HG03354 (cell line): ENCODE measurements around the gene OGFR.

Experiments
- ATAC-seq: cut with Tn5 transposase; IDR thresholded peaks from one replicate; pipeline ENCODE4 v1.9.1; 2021; ENCODE audit warnings: mild to moderate bottlenecking; ENCODE audit not compliant: unreplicated experiment, poor library complexity, severe bottlenecking

The OGFR gene

DNA sequence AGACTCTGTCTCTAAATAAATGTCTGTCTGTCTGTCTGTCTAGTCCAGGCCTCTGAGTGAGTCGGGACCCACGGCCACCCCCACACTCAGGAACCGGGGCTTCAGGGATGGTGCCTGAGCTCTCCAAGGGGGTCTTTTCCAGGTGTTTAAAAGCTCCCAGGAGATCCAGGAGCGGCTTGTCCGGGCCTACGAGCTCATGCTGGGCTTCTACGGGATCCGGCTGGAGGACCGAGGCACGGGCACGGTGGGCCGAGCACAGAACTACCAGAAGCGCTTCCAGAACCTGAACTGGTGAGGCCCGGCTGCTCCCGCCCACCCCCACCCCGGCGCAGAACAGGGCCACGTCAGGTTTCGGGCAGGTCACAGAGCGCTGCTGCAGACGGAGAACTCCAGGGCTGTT is 6.7 kb downstream of the OGFR start:
- no peak for ATAC-seq

GRCh38 chr20:62811720-62812119 is 7.1 kb downstream of the OGFR start:
- no peak for ATAC-seq

DNA sequence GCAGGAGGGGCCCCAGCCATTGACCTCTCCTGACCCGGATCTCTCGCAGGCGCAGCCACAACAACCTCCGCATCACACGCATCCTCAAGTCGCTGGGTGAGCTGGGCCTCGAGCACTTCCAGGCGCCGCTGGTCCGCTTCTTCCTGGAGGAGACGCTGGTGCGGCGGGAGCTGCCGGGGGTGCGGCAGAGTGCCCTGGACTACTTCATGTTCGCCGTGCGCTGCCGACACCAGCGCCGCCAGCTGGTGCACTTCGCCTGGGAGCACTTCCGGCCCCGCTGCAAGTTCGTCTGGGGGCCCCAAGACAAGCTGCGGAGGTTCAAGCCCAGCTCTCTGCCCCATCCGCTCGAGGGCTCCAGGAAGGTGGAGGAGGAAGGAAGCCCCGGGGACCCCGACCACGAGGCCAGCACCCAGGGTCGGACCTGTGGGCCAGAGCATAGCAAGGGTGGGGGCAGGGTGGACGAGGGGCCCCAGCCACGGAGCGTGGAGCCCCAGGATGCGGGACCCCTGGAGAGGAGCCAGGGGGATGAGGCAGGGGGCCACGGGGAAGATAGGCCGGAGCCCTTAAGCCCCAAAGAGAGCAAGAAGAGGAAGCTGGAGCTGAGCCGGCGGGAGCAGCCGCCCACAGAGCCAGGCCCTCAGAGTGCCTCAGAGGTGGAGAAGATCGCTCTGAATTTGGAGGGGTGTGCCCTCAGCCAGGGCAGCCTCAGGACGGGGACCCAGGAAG is 7.7 kb downstream of the OGFR start:
- no peak for ATAC-seq

DNA sequence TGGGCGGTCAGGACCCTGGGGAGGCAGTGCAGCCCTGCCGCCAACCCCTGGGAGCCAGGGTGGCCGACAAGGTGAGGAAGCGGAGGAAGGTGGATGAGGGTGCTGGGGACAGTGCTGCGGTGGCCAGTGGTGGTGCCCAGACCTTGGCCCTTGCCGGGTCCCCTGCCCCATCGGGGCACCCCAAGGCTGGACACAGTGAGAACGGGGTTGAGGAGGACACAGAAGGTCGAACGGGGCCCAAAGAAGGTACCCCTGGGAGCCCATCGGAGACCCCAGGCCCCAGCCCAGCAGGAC is 8.2 kb downstream of the OGFR start:
- no peak for ATAC-seq

DNA sequence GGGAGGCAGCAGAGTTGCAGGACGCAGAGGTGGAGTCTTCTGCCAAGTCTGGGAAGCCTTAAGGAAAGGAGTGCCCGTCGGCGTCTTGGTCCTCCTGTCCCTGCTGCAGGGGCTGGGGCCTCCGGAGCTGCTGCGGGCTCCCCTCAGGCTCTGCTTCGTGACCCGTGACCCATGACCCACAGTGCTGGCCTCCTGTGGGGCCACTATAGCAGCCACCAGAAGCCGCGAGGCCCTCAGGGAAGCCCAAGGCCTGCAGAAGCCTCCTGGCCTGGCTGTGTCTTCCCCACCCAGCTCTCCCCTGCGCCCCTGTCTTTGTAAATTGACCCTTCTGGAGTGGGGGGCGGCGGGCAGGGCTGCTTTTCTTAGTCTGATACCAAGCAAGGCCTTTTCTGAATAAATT is 9.0 kb downstream of the OGFR start:
- no peak for ATAC-seq

GRCh38 chr20:62814060-62814708 is 9.5 kb downstream of the OGFR start:
- no peak for ATAC-seq

GRCh38 chr20:62814709-62815065 is 10.1 kb downstream of the OGFR start:
- ATAC-seq = no peak

DNA sequence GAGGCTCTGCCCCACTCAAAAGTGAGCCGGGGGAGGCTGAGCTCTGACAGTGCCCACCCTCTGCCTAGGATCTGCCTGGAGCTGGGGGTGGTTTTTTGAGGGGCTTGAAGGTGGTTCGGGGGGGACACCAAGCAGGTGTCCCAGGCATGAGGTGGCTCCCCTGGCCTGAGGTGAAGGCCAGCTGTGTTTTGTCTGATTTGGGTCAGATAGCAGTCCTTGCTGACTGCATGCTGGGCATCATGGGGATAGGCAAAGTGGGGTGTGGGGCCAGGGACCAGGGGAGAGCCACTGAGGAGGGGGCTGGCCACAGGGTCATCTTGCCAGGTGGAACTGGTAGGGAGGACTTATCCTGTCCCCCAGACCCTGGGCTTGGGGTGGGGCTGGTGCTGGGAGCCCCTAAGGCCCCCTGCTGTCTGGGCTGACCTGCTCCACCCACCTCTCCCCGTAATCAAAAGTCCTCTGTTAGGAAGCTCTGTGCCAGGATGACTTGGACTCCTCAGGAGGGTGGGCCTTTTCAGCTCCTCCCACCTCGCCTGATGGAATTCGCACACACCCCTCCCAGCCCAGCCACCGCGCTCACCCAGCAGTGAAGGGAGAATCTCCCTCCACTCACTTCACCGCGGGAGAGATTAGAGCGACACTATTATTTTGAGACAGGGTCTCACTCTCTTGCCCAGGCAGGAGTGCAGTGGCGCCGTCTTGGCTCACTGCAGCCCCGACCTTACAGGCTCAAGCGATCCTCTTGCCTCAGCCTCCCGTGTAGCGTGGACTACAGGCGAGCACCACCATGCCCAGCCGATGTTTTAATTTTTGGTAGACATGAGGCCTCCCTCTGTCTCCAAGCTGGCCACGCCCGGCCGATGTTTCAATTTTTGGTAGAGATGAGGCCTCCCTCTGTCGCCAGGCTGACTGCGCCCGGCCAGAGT is 10.7 kb downstream of the OGFR start:
- no peak for ATAC-seq

DNA sequence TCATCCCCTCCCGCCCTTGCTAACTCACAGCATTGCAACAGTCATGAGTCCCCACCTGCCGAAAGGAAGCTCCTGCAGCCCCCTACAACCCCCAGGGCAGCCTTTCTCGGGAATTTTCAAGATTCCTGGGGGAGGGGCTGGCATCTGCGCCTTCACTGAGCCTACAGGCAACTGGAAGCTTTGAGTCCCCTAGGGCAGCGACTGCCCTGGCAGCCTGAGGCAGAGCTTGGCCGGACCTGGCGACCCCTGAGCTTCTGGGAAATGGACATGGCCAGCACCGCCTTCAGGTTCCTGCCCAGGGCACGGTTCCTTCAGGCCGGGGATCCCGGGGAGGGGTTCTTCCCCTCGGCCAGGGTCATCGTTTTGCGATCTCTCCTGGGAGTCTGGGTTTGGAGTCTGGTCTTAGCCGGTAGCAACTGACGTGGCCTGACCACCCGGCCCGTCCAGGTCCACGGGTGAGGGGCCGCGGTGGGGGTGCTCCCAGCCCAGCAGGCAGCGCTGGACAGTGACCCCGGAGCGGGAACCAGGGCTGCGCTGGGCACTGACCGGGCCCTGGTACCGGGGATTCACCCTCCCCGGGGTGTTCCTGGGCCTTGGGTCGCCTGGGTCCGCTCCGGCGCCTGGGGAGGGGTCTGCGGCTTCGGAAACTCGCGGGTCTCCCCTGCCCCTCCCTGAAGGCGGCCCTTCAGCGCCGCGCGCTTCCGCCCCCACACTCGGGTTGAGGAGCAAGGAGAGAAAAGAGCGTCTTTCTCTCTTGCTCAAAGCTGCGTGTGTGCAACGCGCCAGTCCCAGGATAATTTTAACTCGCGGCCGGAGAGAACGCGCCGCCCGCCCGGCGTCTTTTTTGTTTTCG is 11.6 kb downstream of the OGFR start:
- ATAC-seq = no peak

GRCh38 chr20:62816884-62817873 is 12.5 kb downstream of the OGFR start, which contains the start of gene COL9A3:
Gene COL9A3, plus strand, starts transcription at chr20:62817050. Its CDS starts 15 bp downstream, at chr20:62817065.
- ATAC-seq = no peak

GRCh38 chr20:62817975-62818591 is 13.4 kb downstream of the OGFR start:
- no peak for ATAC-seq

GRCh38 chr20:62818592-62819493 is 14.2 kb downstream of the OGFR start:
- ATAC-seq = no peak

GRCh38 chr20:62819494-62820174 is 15.0 kb downstream of the OGFR start:
- no peak for ATAC-seq

DNA sequence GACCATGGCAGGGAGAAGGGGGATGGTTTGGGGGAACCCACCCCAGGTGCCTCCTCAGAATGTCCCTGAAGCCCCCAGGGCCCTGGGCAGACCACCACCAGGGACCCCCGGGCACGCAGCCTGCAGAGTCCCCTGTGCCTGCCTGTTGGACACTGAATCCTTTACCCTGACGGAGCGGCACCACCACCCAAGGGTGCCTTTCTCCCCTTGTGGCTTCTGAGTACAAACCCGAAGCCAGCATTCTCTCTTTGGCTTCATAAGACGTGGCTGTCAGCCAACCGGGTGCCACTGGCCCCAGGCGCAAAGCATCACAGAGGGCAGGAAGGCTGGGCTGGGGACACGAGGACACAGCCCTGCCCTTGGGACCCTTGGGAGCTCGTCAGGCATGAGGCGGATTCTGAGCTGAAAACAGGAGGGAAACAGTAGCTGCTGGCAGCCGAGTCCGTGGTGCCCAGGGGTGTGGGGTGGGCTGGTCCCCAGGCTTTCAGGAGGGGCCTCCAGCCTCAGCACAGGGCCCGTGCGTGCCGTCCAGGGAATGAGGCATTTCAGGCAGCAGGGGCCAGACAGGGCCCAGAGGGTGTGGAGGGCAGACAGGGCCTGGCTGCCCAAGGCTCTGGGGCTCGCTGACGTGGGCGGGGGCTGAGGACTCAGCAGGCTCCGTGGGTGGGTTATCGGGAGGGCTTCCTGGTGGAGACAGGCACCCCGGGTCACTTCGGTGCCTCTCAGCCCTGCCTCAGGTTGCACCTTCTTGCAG is 15.8 kb downstream of the OGFR start:
- no peak for ATAC-seq

- ATAC-seq = no peak
Observed at GRCh38 chr20:62820962-62821725, 16.5 kb downstream of the OGFR start.
